Activated CD4-positive, alpha-beta T cell treated with anti-CD3 and anti-CD28 coated beads for 48 hours (primary cell): ENCODE measurements around the gene GOLGA6L24.
"Not testable (repeated sequence)": the region's sequence is repeated elsewhere in the genome, so short reads cannot be mapped to it uniquely, and the experiment has no call there.

ENCODE experiments used
- DNase-seq: peaks from one replicate; pipeline ENCODE4 v3.0.0-alpha.2; 2020

The GOLGA6L24 gene

GRCh38 chr15:28357984-28358383 is at the start of gene GOLGA6L24:
GOLGA6L24 (minus strand) TSS chr15:28358084; CDS start chr15:28358023, 61 bp downstream.
- DNase-seq, result not testable (repeated sequence)

GRCh38 chr15:28402774-28403435 is 45.0 kb upstream of the GOLGA6L24 start:
- DNase-seq, result not testable (repeated sequence)

- not testable (repeated sequence) for DNase-seq
These were observed 38.1 kb upstream of the GOLGA6L24 start for GRCh38 chr15:28396022-28396421.

GRCh38 chr15:28380053-28380452 is 22.2 kb upstream of the GOLGA6L24 start:
- DNase-seq, result not testable (repeated sequence)

- DNase-seq, result not testable (repeated sequence)
These were observed 20.5 kb upstream of the GOLGA6L24 start, which contains the start of gene GOLGA8F for GRCh38 chr15:28378364-28378763. GOLGA8F (plus strand) TSS chr15:28378664; CDS start chr15:28378762, 98 bp downstream.

- not testable (repeated sequence) for DNase-seq
These were observed 7.6 kb upstream of the GOLGA6L24 start for GRCh38 chr15:28365502-28365901.

GRCh38 chr15:28322129-28322588 is 35.7 kb downstream of the GOLGA6L24 start, which contains the start of gene HERC2:
HERC2 (minus strand) TSS chr15:28322179; CDS start chr15:28321433, 746 bp downstream.
- DNase-seq, result not testable (repeated sequence)

- DNase-seq, result peak; percentile 37
These were observed 36.4 kb downstream of the GOLGA6L24 start for GRCh38 chr15:28321358-28322078.

- DNase-seq, result not testable (repeated sequence)
These were observed 38.2 kb downstream of the GOLGA6L24 start for GRCh38 chr15:28319725-28320124.

GRCh38 chr15:28318828-28319227 is 39.1 kb downstream of the GOLGA6L24 start:
- DNase-seq, result not testable (repeated sequence)

GRCh38 chr15:28318122-28318521 is 39.8 kb downstream of the GOLGA6L24 start:
- not testable (repeated sequence) for DNase-seq

GRCh38 chr15:28316958-28317357 is 40.9 kb downstream of the GOLGA6L24 start:
- DNase-seq, result not testable (repeated sequence)

GRCh38 chr15:28310454-28310853 is 47.4 kb downstream of the GOLGA6L24 start:
- not testable (repeated sequence) for DNase-seq

GRCh38 chr15:28308718-28309117 is 49.2 kb downstream of the GOLGA6L24 start:
- not testable (repeated sequence) for DNase-seq
